Common myeloid progenitor, CD34-positive (primary cell): ENCODE data around the gene PARVB.

ENCODE experiments used
- CTCF ChIA-PET: fragments of 350-600 bp; sonication (Branson Sonifier 250); formaldehyde crosslinking; loops from one replicate; lab custom pipeline; 2021; ENCODE audit warnings: antibody characterized with exemption; lab: Charles Lee
- POLR2A ChIA-PET: fragments of 350-600 bp; sonication (Branson Sonifier 250); formaldehyde crosslinking; loops from one replicate; lab custom pipeline; 2021; ENCODE audit warnings: antibody characterized with exemption; lab: Charles Lee
- DNase-seq, 3 donors: peaks; one replicate each; pipeline versions ENCODE4 v3.0.0 to v3.0.0-alpha.2; 2013
- H3K27ac ChIP-seq, 2 experiments: 1 replicate in 1 of 2; 2 replicates in 1 of 2; pipeline ENCODE4 v1.7.0; 2013; ENCODE audit warnings: inconsistent platforms in 2 of 2, low read length in 2 of 2, mild to moderate bottlenecking in 2 of 2, low read depth in 1 of 2, moderate library complexity in 1 of 2; ENCODE audit not compliant: severe bottlenecking in 2 of 2, insufficient read depth in 1 of 2, poor library complexity in 1 of 2
- H3K27me3 ChIP-seq, 5 experiments: replicated peaks in 2 of 5; 1 replicate in 3 of 5; 2 replicates in 2 of 5; pipeline versions ENCODE4 v1.6.1 to v1.7.0; 2013; ENCODE audit warnings: low read length in 4 of 5, mild to moderate bottlenecking in 2 of 5, moderate library complexity in 2 of 5, inconsistent platforms in 1 of 5; ENCODE audit not compliant: insufficient read depth in 5 of 5, control insufficient read depth in 4 of 5
- H3K36me3 ChIP-seq, 4 experiments: 1 replicate in 2 of 4; 2 replicates in 2 of 4; pipeline versions ENCODE4 v1.6.1 to v1.7.0; 2013; ENCODE audit warnings: low read length in 3 of 4, control low read depth in 1 of 4, mild to moderate bottlenecking in 1 of 4; ENCODE audit not compliant: control insufficient read depth in 4 of 4, insufficient read depth in 4 of 4
- H3K4me1 ChIP-seq, 4 experiments: 1 replicate in 3 of 4; 2 replicates in 1 of 4; pipeline versions ENCODE4 v1.6.1 to v1.7.1; 2013; ENCODE audit warnings: low read length in 3 of 4, mild to moderate bottlenecking in 3 of 4, control low read depth in 1 of 4, inconsistent platforms in 1 of 4, moderate library complexity in 1 of 4; ENCODE audit not compliant: control insufficient read depth in 4 of 4, insufficient read depth in 4 of 4; ENCODE audit errors: control extremely low read depth in 1 of 4
- H3K4me3 ChIP-seq, 7 experiments: 1 replicate in 4 of 7; 2 replicates in 3 of 7; pipeline versions ENCODE4 v1.5.1 to v1.7.0; 2013; ENCODE audit warnings: mild to moderate bottlenecking in 7 of 7, low read length in 6 of 7, moderate library complexity in 6 of 7, inconsistent platforms in 2 of 7, low read depth in 2 of 7, control low read depth in 1 of 7; ENCODE audit not compliant: insufficient read depth in 4 of 7, control insufficient read depth in 1 of 7; ENCODE audit errors: extremely low read depth in 1 of 7
- H3K9me3 ChIP-seq, 5 experiments: 1 replicate in 4 of 5; 2 replicates in 1 of 5; pipeline versions ENCODE4 v1.6.1 to v1.7.1; 2013; ENCODE audit warnings: low read length in 4 of 5, mild to moderate bottlenecking in 2 of 5, inconsistent platforms in 1 of 5, low read depth in 1 of 5, moderate library complexity in 1 of 5; ENCODE audit not compliant: control insufficient read depth in 4 of 5, insufficient read depth in 2 of 5; ENCODE audit errors: control extremely low read depth in 1 of 5
- WGBS: methylation state at CpG from one replicate; pipeline ENCODE4 v1.1.5; 2013; ENCODE audit not compliant: insufficient coverage; 5-methylcytosine and 5-hydroxymethylcytosine counted together

Gene PARVB

DNA sequence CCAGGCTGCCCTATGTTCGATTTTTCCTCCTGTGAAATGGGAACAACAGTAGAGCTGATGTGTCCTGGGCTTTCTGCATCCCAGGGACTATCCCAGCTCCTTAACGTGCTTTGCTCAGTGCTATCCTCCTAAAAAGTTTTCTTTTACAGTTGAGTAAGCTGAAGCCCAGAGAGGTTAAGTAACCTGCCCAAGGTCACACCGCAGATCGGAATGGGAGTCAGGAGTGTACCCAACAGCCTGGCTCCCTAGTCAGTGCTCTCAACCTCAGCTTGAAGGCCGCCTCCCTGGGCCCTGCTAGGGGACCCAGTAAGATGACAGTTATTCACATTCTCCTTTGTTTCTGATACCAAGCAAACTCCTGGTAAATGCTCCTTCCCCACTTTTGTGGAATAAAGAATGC is 45.9 kb downstream of the PARVB start:
- no peak for DNase-seq
- H3K27ac ChIP-seq, result no peak overlapping the region
- ChIA-PET POLR2A (no interaction called here), CTCF (interaction anchor here (0.8 to 8.7 kb wide), 6 partner anchors 9 to 556 kb away, joined by 3 to 97 read pairs (median 18); partner anchors contain the start of gene PARVB)
- peaks cover 0 to 7% (median 0%) of the 10 kb centered on the region in 4 experiments for H3K36me3 ChIP-seq
- no peak overlapping the region for H3K4me3 ChIP-seq
- WGBS, result 95% methylated on average over 5 of the region's 5 CpGs
- no peaks in the 10 kb centered on the region for H3K27me3 ChIP-seq
- peaks cover 0 to 33% (median 30%) of the 10 kb centered on the region in 4 experiments for H3K4me1 ChIP-seq
- H3K9me3 ChIP-seq, result no peaks in the 10 kb centered on the region

DNA sequence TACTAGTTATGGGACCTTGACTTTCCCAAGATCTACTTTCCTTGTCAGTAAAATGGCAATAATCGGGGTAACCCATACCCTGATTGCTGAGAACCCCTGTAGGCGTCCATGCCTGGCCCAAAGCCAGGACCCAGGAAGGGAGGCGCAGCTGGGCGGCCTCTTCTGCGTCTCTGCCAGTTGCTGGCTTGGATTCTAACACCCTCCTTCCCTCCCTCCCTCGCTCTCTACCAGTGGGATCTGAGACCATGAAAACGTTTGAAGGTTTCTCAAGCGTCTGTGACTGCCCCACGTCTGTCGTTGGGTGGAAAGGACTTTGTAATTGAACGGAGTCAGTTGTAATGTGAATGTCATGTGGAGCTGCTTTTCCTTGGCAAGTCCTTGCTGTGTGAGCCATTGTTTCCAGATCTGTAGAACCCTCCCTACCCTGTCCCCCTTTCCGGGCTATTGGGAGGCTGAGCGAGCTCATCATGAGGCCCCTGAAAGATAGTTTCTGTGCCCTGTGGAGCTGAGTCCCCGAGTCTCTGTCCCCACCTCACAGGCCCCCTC is 47.8 kb downstream of the PARVB start:
- WGBS, result 96% methylated on average over 7 of the region's 14 CpGs
- POLR2A ChIA-PET, result interaction anchor here (0.7 kb wide), 1 partner anchor 10 kb away, joined by 3 read pairs; no protein-coding TSS in a partner anchor
- no peak overlapping the region for H3K4me3 ChIP-seq
- no peaks in the 10 kb centered on the region for H3K9me3 ChIP-seq
- DNase-seq, result no peak
- H3K27ac ChIP-seq, result no peak overlapping the region
- H3K27me3 ChIP-seq, result no peaks in the 10 kb centered on the region
- peaks cover 0 to 31% (median 28%) of the 10 kb centered on the region in 4 experiments for H3K4me1 ChIP-seq
- H3K36me3 ChIP-seq, result peaks cover 0 to 8% (median 0%) of the 10 kb centered on the region in 4 experiments
- CTCF ChIA-PET, result interaction anchor here (1.2 to 8.7 kb wide), 3 partner anchors 12 to 79 kb away, joined by 3 to 97 read pairs (median 10); no protein-coding TSS in a partner anchor

DNA sequence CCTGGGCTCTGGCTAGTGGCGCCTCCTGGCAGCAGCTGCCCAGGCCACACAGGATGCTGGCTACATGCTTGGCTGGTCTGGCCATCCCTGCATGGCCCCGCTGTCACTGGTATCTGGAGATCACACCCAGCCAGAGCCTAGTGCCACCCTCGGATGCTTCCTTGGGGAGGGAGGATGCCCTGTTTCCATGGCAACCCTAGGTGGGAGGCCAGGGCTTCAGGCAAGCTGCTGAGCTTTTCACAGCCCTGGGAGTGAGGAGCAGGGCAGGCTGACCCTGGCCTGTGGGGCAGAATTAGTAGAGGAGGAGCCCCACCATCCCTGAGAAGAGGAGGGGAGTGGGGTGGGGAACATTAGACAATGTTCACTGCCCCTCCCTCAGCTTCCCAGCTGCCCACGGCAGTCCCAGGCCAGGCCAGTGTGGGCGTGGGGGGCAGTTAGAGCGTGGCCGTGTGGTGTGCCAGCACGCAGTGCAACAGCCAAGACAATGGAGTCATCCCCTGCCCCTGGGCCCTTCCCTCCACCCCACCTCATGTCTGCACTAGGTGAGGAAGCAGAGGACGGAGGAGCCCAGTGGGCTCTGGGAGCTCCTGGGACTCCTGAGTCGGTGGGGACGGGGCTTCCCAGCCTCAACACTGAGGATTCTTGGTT is 50.4 kb downstream of the PARVB start:
- Histone ChIP-seq H3K4me1 (peaks cover 0 to 5% (median 2%) of the 10 kb centered on the region in 4 experiments), H3K27me3 (no peaks in the 10 kb centered on the region), H3K9me3 (no peaks in the 10 kb centered on the region), H3K4me3 (no peak overlapping the region), H3K36me3 (peaks cover 0 to 8% (median 0%) of the 10 kb centered on the region in 4 experiments), H3K27ac (no peak overlapping the region)
- CTCF ChIA-PET, result interaction anchor here (1.1 to 8.7 kb wide), 2 partner anchors 10 to 81 kb away, joined by 3 to 97 read pairs; no protein-coding TSS in a partner anchor
- POLR2A ChIA-PET, result no interaction called here
- no peak for DNase-seq
- 97% methylated on average over 7 of the region's 11 CpGs for WGBS

DNA sequence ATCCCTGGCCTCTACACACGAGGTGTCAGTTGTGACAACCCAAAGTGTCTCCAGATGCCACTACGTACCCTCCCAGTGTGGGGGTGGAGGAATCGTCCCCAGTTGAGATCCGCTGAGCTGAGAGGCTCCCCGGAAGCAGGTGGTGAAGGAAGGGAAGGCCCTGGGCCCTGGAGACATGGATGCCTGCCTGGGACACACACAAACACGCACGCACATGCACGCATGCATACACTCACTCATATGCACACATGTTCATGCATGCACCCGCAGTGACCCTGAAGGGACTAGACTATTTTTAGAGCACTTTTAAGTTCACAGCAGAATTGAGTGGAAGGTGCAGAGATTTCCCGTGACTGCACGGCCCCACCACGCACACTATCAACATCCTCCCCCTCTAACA is 50.9 kb downstream of the PARVB start:
- Histone ChIP-seq H3K4me3 (no peak overlapping the region), H3K9me3 (no peaks in the 10 kb centered on the region), H3K4me1 (peaks cover 0 to 1% (median under 1%) of the 10 kb centered on the region in 4 experiments), H3K27ac (no peak overlapping the region), H3K27me3 (no peaks in the 10 kb centered on the region), H3K36me3 (peaks cover 0 to 8% (median 0%) of the 10 kb centered on the region in 4 experiments)
- CTCF ChIA-PET, result interaction anchor here (1.1 to 8.7 kb wide), 2 partner anchors 9 to 81 kb away, joined by 3 to 97 read pairs; no protein-coding TSS in a partner anchor
- DNase-seq, result no peak
- WGBS, result 96% methylated on average over 9 of the region's 12 CpGs
- POLR2A ChIA-PET, result interaction anchor here (0.8 kb wide), 1 partner anchor 79 kb away, joined by 3 read pairs; no protein-coding TSS in a partner anchor

DNA sequence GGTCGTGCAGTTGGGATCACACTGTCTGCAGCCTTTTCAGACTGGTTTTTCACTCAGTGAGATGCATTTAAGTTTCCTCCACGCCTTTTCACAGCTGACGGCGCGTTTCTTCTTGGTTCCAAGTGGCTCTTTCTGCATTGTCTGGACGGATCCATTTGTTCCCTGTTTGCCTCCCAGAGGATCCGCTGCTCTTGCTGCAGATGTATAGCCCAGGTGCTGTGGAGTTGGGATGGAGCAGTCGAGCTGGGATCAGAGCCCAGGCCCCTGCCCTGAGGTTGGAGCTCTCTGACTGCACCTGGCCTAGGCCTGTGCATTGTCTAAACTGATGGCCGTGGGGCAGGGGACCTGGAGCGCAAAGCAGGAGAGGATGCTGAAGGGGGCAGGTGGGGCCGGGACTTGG is 51.6 kb downstream of the PARVB start:
- no peak for DNase-seq
- ChIA-PET POLR2A (interaction anchor here (0.8 kb wide), 1 partner anchor 80 kb away, joined by 3 read pairs; no protein-coding TSS in a partner anchor), CTCF (interaction anchor here (8.7 kb wide), 1 partner anchor 8 kb away, joined by 97 read pairs; no protein-coding TSS in a partner anchor)
- Histone ChIP-seq H3K27me3 (no peaks in the 10 kb centered on the region), H3K27ac (no peak overlapping the region), H3K4me1 (no peaks in the 10 kb centered on the region), H3K36me3 (peaks cover 0 to 8% (median 0%) of the 10 kb centered on the region in 4 experiments), H3K9me3 (no peaks in the 10 kb centered on the region), H3K4me3 (no peak overlapping the region)
- 92% methylated on average over 9 of the region's 11 CpGs for WGBS

DNA sequence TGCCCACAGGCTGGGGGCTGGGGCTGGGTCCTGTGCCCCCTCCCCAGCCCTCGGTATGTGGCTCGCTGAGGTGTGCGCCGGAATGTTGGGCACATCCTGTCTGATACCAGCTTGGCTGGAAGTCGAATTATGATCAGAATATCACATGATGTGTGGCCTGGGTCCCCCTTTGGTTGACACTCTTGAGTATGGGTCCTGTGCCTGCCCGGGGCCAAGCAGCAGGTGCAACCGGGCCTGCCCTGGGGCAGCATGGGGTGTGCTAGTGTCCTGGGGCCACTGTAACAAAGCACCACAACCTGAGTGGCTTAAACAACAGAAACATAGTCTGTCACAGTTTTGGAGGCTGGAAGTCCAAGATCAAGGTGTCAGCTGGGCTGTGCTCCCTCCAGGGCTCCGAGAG is 52.7 kb downstream of the PARVB start:
- POLR2A ChIA-PET, result no interaction called here
- Histone ChIP-seq H3K27me3 (no peaks in the 10 kb centered on the region), H3K4me1 (no peaks in the 10 kb centered on the region), H3K36me3 (peaks cover 0 to 8% (median 2%) of the 10 kb centered on the region in 4 experiments), H3K9me3 (no peaks in the 10 kb centered on the region), H3K4me3 (no peak overlapping the region), H3K27ac (no peak overlapping the region)
- CTCF ChIA-PET, result interaction anchor here (1.2 to 2.8 kb wide), 3 partner anchors 20 to 83 kb away, joined by 3 to 24 read pairs (median 3); no protein-coding TSS in a partner anchor
- WGBS, result 100% methylated on average over 8 of the region's 8 CpGs
- DNase-seq, result no peak
